Smooth muscle cell (in vitro differentiated cells): ENCODE measurements around the gene AGFG1. TPM values are rescaled to one million over a fixed set of nuclear protein-coding genes. Genes with fewer than 3 reads are reported as not detected.

Experiments used
- DNase-seq: peaks from one replicate; lab custom pipeline; 2025; ENCODE audit not compliant: unreplicated experiment; lab: John Stamatoyannopoulos, UW
- H2AFZ ChIP-seq: fragments of 200-600 bp; sonication (generic); 2 replicates; pipeline ENCODE4 v1.6.0; 2016; ENCODE audit warnings: antibody characterized with exemption, low read depth, mild to moderate bottlenecking
- H3F3A ChIP-seq: fragments of 200-600 bp; sonication (generic); 2 replicates; pipeline ENCODE4 v1.6.0; 2017; ENCODE audit warnings: antibody characterized with exemption, low read depth
- H3K27ac ChIP-seq: fragments of 200-600 bp; sonication (generic); 2 replicates; pipeline ENCODE4 v1.5.1; 2016; ENCODE audit warnings: low read depth, mild to moderate bottlenecking
- H3K27me3 ChIP-seq: fragments of 200-600 bp; sonication (generic); 2 replicates; pipeline ENCODE4 v1.6.1; 2016; ENCODE audit warnings: low read depth, mild to moderate bottlenecking
- H3K36me3 ChIP-seq: fragments of 200-600 bp; sonication (generic); 2 replicates; pipeline ENCODE4 v1.5.1; 2016; ENCODE audit warnings: low read depth
- H3K4me1 ChIP-seq: fragments of 200-600 bp; sonication (generic); 2 replicates; pipeline ENCODE4 v1.5.1; 2016; ENCODE audit warnings: low read depth
- H3K4me2 ChIP-seq: fragments of 200-600 bp; sonication (generic); 2 replicates; pipeline ENCODE4 v1.6.0; 2016; ENCODE audit warnings: mild to moderate bottlenecking
- H3K4me3 ChIP-seq: fragments of 200-600 bp; sonication (generic); 2 replicates; pipeline ENCODE4 v1.5.1; 2016; ENCODE audit warnings: mild to moderate bottlenecking
- H3K79me2 ChIP-seq: fragments of 200-600 bp; sonication (generic); 2 replicates; pipeline ENCODE4 v1.6.0; 2016; ENCODE audit warnings: low read depth, mild to moderate bottlenecking
- H3K9ac ChIP-seq: fragments of 200-600 bp; sonication (generic); 2 replicates; pipeline ENCODE4 v1.6.0; 2016; ENCODE audit warnings: low read depth
- H3K9me3 ChIP-seq: fragments of 200-600 bp; sonication (generic); replicated peaks from 2 replicates; pipeline ENCODE4 v1.5.1; 2016; ENCODE audit warnings: low read depth
- H4K20me1 ChIP-seq: fragments of 200-600 bp; sonication (generic); 2 replicates; pipeline ENCODE4 v1.6.0; 2016; ENCODE audit warnings: low read depth
- WGBS: methylation state at CpG from one replicate; pipeline ENCODE4 v1.1.7; 2016; ENCODE audit warnings: low lambda C conversion rate; 5-methylcytosine and 5-hydroxymethylcytosine counted together
- polyA plus RNA-seq: library from polyadenylated mRNA; unstranded; fragments of >200 nt; fragmentation: Nextera tagmentation; extraction: Ambion mirVana; gene quantifications from 2 replicates; pipeline ENCODE4 v1.2.1, GENCODE V29; 2016
- total RNA-seq: library from RNA; depleted of rRNA; stranded (reverse); fragments of >200 nt; gene quantifications from 2 replicates; pipeline ENCODE4 v1.2.3, GENCODE V29; 2014
- TF ChIP-seq, protein P1 (sequence below): fragments of 200-600 bp; sonication (generic); IDR thresholded peaks from 2 replicates; pipeline ENCODE4 v1.5.1; 2017; ENCODE audit warnings: borderline replicate concordance, mild to moderate bottlenecking, antibody characterized with exemption; ENCODE audit not compliant: insufficient read depth, poor library complexity, severe bottlenecking

Gene AGFG1
- total and polyA plus RNA-seq, 2 experiments from 2014 or later, result 60.5 to 127 TPM

DNA sequence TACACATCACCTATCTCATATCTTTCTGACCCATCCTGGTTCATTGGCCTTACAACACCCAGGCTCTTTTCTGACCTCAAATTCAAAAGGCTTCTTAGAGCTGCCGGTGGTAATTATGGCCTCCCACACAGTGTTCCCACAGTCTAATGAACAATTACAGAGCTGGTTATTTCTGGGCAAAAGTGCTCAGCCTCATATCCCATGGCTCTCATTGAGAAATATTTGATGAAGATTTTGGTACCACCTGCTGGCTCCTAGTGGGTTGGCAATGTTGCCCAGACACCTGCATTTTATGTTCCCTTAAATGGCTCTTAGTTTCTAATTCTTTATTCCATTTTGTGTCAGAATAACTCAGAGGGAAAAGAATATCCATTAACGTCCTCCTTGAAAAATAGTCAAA is 106.7 kb downstream of the AGFG1 start:
- H3K36me3 ChIP-seq, result no peaks in the 10 kb centered on the region
- H3K4me3 ChIP-seq, result no peak overlapping the region
- WGBS, result 69% methylated on average over 2 of the region's 2 CpGs
- H3K4me1 ChIP-seq, result no peaks in the 10 kb centered on the region
- H3K27ac ChIP-seq, result no peak overlapping the region
- no peaks in the 10 kb centered on the region for H3F3A ChIP-seq
- no peaks in the 10 kb centered on the region for H4K20me1 ChIP-seq
- no peaks in the 10 kb centered on the region for H3K27me3 ChIP-seq
- no peak overlapping the region for H3K4me2 ChIP-seq
- H2AFZ ChIP-seq, result no peak overlapping the region
- no peak overlapping the region for H3K9ac ChIP-seq
- DNase-seq, result no peak
- no peaks in the 10 kb centered on the region for H3K9me3 ChIP-seq
- H3K79me2 ChIP-seq, result no peaks in the 10 kb centered on the region
- TF ChIP-seq, protein P1, sequence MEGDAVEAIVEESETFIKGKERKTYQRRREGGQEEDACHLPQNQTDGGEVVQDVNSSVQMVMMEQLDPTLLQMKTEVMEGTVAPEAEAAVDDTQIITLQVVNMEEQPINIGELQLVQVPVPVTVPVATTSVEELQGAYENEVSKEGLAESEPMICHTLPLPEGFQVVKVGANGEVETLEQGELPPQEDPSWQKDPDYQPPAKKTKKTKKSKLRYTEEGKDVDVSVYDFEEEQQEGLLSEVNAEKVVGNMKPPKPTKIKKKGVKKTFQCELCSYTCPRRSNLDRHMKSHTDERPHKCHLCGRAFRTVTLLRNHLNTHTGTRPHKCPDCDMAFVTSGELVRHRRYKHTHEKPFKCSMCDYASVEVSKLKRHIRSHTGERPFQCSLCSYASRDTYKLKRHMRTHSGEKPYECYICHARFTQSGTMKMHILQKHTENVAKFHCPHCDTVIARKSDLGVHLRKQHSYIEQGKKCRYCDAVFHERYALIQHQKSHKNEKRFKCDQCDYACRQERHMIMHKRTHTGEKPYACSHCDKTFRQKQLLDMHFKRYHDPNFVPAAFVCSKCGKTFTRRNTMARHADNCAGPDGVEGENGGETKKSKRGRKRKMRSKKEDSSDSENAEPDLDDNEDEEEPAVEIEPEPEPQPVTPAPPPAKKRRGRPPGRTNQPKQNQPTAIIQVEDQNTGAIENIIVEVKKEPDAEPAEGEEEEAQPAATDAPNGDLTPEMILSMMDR, result no peak

DNA sequence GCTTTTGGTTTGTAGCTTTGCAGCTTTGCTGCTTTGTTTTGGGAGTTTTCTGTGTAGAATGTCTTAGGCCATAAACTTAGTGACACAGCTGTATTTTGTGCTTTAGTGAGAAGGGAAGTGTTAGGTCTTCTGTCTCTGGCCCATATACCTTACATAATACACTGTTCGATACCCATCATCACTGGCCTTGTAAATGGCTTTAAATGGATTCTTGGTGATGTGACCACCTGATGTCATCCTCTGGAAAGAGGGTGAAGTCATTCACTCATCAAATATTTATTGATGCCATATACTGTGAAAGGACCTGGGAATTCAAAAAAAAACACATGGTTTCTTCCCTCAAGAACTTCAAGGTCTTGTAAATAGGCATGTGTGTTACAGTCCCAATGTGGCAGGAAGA is 107.8 kb downstream of the AGFG1 start:
- Histone ChIP-seq H3K9ac (no peak overlapping the region), H3K27ac (no peak overlapping the region), H3F3A (no peaks in the 10 kb centered on the region), H3K9me3 (no peaks in the 10 kb centered on the region), H4K20me1 (no peaks in the 10 kb centered on the region), H3K27me3 (no peaks in the 10 kb centered on the region), H3K4me3 (no peak overlapping the region), H2AFZ (no peak overlapping the region), H3K4me1 (no peaks in the 10 kb centered on the region), H3K4me2 (no peak overlapping the region), H3K79me2 (no peaks in the 10 kb centered on the region), H3K36me3 (no peaks in the 10 kb centered on the region)
- no peak for DNase-seq
- 95% methylated on average over 1 of the region's 1 CpG for WGBS
- TF ChIP-seq, protein P1, result no peak

DNA sequence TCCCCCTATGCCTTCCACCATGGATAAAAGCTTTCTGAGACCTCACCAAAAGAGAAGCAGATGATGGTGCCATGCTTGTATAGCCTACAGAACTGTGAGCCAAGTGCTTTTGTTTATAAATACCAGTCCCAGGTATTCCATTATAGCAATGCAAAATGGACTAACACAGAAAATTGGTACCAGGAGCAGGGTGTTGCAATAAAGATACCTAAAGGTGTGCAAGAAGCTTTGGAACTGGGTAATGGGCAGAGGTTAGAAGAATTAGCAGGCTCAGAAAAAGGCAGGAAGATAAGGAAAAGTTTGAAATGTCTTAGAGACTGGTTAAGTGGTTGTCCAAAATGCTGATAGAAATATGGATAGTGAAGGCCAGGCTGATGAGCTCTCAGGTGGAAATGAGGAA is 110.4 kb downstream of the AGFG1 start:
- no peak overlapping the region for H3K4me2 ChIP-seq
- H3K4me1 ChIP-seq, result no peaks in the 10 kb centered on the region
- no peaks in the 10 kb centered on the region for H3K27me3 ChIP-seq
- no peaks in the 10 kb centered on the region for H4K20me1 ChIP-seq
- H3K27ac ChIP-seq, result no peak overlapping the region
- H3K4me3 ChIP-seq, result no peak overlapping the region
- no peaks in the 10 kb centered on the region for H3K79me2 ChIP-seq
- TF ChIP-seq, protein P1, result no peak
- H3K36me3 ChIP-seq, result no peaks in the 10 kb centered on the region
- H3K9ac ChIP-seq, result no peak overlapping the region
- no peaks in the 10 kb centered on the region for H3K9me3 ChIP-seq
- H3F3A ChIP-seq, result no peaks in the 10 kb centered on the region
- H2AFZ ChIP-seq, result no peak overlapping the region
- no peak for DNase-seq

DNA sequence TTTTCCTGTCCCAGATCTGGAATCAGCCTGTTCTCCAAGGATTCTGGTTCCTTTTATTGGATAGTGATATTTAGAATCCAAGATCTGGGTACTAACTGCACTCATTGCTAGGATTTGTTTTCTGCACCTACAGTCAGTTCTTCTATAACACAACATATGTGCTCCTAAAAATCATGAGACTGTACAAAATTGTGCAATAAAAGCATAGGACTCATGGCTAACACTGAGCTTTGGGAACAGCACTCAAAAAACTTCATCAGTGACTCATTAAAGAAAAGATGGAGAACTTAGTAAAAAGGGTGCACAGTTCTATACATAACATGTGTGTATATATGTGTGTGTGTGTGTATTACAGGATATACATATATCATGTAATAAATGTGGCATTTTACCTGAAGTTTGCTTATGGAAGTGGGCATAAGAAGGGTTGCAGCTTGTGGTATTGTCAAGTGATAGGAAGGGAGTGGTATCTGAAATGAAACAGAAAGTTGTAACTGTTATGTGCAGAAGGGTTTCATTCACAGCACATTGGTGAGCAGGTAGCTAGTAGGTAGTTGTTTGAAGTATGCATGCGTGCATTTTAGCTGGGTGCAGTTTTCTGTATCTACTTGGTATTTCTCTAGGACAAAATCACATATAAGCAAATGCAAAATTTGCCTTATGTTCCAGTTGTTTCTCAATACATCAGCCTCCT is 120.9 kb downstream of the AGFG1 start:
- H3K9ac ChIP-seq, result no peak overlapping the region
- 96% methylated on average over 1 of the region's 1 CpG for WGBS
- no peaks in the 10 kb centered on the region for H3K27me3 ChIP-seq
- H3K9me3 ChIP-seq, result no peaks in the 10 kb centered on the region
- H3K4me2 ChIP-seq, result no peak overlapping the region
- TF ChIP-seq, protein P1, result no peak
- H3K36me3 ChIP-seq, result no peaks in the 10 kb centered on the region
- H3K4me1 ChIP-seq, result no peaks in the 10 kb centered on the region
- no peak overlapping the region for H3K4me3 ChIP-seq
- H3F3A ChIP-seq, result no peaks in the 10 kb centered on the region
- H2AFZ ChIP-seq, result no peak overlapping the region
- H4K20me1 ChIP-seq, result no peaks in the 10 kb centered on the region
- DNase-seq, result no peak
- no peaks in the 10 kb centered on the region for H3K79me2 ChIP-seq
- H3K27ac ChIP-seq, result no peak overlapping the region
